ENCODE results near the gene CHAMP1.

The CHAMP1 gene, protein sequence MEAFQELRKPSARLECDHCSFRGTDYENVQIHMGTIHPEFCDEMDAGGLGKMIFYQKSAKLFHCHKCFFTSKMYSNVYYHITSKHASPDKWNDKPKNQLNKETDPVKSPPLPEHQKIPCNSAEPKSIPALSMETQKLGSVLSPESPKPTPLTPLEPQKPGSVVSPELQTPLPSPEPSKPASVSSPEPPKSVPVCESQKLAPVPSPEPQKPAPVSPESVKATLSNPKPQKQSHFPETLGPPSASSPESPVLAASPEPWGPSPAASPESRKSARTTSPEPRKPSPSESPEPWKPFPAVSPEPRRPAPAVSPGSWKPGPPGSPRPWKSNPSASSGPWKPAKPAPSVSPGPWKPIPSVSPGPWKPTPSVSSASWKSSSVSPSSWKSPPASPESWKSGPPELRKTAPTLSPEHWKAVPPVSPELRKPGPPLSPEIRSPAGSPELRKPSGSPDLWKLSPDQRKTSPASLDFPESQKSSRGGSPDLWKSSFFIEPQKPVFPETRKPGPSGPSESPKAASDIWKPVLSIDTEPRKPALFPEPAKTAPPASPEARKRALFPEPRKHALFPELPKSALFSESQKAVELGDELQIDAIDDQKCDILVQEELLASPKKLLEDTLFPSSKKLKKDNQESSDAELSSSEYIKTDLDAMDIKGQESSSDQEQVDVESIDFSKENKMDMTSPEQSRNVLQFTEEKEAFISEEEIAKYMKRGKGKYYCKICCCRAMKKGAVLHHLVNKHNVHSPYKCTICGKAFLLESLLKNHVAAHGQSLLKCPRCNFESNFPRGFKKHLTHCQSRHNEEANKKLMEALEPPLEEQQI

DNA sequence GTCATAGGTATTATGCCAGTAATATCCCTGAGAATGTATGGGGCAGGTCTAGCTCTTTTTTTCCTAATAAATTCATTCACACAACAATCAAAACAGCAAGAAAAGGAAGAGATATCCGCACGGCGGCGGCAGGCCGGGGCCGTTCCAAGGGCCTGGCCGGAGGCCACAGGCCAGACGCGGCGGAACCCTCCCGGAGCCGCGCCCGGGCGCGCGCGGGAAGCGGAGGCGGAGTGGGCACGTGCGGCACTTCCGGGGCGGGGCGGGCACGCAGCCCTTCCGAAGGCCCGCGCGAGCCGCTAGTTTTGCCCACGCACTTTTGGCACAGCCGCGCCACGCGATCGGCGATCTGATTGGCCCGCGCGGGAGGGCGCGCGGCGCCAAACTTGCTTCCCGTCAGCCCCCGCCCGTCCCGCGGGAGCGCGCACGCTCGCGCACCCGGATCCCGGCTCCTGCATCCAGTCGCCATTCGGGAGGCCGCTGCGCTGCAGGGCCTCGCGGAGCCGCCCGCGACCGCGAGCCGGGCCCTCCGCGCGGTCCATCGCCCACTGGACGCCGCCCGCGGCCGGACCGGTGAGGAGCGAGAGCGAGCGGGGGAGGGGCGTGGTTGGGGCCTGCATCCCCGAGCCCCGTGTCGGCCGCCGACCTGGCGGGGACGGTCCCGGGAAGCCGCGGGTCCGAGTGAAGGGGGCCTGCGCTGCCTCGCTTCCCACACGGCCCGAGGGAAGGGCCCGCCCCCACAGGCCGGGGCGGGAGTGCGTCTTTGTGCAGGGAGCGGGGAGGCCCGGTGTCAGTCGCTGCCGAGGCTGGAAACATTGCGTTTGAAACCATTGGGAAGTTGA lies at the start of gene CHAMP1:
CHAMP1 (plus strand) TSS at position 430 of the 839 bp plus-strand sequence. CDS start 9,340 bp downstream, outside the sequence.
- DNase-seq (ENCODE audit: low read depth), result peak; percentile 81

DNA sequence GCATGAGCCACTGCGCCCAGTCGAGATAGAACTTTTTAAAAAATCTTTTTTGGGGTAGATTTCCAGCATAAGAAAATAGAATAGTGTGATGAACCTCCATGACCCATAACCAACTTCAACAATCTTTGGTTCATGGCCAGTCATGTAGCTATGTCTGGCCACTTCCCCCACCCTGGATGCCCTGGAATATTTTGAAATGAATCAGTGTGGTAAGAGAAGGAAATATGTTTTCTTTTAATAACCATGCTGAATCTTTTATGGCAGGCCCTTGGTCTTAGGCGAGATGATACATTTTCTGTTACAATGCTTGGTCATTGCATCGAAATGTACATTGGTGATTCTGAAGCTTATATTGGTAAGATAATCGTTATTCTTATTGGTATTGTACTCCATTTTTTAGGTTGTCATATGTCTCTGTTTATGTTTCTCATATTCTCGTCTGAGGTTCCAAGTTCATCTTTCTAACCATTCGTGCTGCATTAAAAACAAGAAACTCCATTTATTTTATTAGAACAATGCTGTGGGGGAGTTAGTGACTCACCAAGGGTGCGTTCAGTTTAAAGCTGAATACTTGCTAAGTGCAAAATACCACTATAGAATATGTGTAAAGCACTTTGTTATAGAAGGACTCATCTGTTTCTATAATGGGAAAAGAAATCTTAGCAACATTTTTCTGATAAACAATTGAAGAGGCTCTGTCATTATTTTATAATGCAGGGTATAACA lies 49.3 kb upstream of the CHAMP1 start:
- no peak for DNase-seq (ENCODE audit: low read depth)

DNA sequence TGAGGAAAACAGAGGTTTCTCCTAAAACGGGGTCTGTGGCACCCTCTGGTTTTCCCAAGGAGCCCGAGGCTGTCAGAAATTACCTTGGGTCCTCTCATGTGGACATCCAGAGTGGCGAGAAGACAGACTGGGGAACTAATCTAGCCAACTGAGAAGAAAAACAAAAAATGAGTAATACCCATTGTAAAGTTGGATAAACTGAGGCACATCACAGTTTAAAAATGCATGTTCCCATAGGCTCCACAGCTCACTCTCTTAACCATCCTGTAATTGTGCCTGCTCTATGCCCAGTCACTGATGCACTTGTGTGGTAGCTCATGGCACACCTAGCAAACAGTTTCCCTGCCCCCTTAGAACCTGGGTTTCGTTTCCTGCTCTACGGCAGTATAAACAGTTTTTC lies 48.1 kb upstream of the CHAMP1 start:
- DNase-seq (ENCODE audit: low read depth), result no peak

DNA sequence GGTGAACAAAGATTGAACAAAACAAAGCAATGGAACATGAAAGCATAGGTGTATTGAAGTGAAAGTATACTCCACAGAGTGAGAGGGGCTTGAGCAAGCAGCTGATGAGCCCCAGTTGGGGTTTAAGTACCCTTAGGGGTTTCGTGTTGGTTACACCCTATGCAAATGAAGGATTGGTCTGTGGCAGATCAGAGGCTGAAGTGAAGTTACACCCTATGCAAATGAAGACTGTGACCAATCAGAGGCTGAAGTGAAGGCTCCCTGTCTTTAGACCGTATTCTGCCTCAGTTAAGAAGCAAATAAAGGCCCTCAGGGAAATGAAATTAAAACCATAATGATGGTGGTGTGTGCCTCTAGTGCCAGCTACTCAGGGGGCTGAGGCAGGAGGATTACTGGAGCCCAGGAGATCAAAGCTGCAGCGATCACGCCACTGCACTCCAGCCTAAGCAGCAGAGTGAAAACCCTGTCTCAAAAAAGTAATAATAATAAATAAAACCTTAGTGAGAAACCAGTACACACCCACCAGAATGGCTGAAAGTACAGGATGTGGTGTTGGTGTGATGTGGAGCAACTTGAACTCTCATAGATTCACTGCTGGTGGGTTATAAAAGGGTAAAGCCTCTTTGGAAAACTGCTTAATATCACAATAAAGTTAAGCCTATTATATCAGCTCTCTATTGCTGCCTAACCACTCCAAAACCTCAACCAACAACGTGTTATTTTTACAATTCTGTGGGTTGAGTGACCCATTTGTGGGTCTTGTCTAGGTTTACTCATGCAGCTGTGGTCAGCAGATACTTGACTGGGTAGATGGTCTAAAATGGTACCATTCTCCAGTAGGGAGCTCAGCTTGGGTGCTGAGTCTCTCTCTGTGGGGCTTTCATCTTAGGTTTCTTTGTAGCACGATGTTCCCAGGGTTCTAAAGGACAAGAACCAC lies 45.7 kb upstream of the CHAMP1 start:
- no peak for DNase-seq (ENCODE audit: low read depth)

DNA sequence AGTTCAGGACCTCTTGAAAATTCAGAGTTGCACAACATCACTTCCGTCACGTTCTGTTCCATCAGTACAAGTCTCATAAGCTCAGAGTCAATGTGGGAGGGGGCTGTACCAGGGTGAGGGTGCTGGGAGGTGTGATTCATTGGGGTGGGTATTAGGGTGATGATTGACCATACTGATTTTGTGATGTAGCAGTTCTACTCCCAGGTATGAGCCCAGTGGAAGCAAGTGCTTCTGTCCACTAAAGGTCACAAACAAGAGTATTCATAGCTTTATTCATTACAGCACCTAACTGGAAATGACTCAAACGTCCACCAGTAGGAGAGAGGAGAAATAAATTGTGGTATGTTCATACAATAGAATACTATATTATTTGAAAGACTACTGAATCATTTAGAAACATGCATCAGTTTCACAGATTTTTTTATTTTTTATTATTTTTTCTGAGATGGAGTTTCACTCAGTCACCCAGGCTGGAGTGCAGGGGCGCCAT lies 45.0 kb upstream of the CHAMP1 start:
- DNase-seq (ENCODE audit: low read depth), result no peak

DNA sequence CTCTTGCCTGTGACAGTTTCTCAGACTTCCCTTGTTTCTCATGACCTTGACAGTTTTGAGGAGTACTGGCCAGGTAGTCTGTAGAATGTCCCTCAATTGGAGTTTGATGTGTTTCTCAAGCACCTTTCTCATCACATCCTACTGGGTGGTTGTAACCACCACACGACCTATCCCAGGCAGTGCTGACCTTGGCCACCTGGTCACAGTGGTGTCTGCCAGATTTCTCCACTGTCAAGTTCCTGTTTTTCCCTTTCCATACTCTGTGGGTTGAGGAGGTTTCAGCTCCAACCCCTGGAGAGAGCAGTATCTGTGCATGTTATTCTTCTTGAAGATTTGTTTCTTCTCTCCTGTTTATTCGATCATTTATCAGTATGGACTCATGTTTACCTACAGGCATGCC lies 41.3 kb upstream of the CHAMP1 start:
- no peak for DNase-seq (ENCODE audit: low read depth)

DNA sequence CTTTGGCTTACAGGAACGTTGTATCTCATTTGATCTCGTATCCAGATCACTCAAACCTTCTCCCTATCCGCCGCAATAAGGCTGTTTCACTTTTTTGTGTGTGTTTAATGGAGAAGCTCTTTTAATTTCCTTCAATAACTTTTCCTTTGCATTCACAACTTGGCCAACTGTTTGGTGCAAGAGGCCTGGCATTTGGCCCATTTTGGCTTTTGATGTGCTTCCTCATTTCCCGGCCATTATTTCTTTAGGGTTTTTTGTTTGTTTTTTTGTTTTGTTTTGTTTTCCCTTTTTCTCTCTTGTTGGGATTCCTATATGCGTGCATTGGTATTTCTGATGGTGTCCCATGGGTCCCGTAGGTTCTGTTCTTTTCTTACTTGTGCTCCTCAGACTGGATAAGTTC lies 39.0 kb upstream of the CHAMP1 start:
- no peak for DNase-seq (ENCODE audit: low read depth)

DNA sequence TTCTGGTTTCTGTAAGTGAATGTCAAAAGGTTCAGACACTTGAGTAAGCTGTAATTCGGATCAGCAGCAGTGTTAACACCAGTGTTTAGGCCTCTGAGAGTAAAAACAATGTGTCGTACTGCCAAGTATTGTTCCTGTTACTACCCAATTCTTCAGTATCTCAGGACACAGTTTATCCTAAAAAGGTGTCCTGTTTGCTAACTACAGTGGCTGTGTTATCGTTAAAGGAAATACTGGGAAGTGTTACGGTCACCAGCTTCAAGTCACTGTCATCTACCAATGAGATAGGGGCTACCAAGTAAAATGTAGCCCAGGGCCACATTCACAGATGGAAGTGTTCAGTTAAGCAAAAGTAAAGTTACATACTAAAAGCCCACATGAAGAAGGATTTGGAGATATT lies 35.2 kb upstream of the CHAMP1 start:
- DNase-seq (ENCODE audit: low read depth), result no peak

DNA sequence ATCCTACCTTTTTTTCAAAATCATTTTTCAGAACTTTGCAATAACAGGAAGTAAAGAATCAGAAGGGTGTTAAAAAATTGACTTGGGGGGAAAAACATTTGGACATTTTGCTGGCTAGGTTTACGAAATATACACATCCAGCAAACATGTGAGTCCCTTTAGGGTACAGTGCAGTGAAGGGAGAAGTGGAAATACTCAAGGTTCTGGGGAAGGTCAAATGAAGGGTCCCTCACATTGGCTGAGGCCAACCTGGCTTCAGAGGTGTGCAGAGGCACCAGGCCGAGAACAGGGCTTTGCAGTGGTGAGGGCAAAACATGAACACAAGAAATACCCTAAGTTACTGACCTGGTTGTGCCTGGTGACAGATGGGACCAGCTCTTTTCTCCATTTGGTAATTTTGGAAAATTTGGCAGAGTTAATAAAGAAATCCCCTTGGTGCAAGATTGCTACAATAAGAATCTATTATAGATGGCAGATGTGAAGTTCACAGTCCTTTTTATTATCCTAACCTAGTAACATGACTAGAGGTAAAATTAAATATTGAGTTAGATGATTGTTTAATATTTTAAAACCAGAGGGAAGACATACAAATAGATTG lies 34.4 kb upstream of the CHAMP1 start:
- no peak for DNase-seq (ENCODE audit: low read depth)

DNA sequence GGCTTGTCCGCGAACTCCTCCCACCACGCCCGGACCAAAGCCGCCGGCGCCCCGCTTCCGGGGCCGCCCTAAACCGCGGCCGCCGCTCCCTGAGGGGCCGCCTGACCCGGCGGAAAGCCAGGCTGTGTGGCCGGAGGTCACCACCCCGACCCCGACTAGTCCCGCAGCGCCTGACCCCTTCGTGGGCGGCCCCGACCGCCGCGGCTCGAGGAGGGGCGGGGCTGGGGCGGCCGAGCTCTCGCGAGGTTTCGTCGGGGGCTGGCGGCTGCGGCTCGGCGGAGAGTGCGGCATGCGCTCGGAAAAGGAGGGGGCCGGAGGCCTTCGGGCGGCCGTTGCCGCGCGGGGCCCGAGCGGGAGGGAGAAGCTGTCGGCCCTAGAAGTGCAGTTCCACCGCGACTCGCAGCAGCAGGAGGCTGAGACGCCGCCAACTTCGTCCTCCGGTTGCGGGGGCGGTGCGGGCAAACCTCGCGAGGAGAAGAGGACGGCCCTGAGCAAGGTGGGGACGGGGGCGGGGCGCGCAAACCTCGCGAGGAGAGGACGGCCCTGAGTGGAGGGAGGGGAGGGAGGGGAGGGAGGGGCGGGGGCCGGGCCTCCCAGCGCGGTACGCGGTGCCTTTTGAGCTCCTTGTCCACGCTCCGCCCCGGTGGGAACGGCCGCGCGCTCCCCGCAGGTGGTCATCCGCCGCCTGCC lies 32.8 kb upstream of the CHAMP1 start, which contains the start of gene UPF3A:
UPF3A (plus strand) TSS at position 251 of the 690 bp plus-strand sequence; CDS start at position 290, 39 bp downstream.
- DNase-seq (ENCODE audit: low read depth), result peak; percentile 76

DNA sequence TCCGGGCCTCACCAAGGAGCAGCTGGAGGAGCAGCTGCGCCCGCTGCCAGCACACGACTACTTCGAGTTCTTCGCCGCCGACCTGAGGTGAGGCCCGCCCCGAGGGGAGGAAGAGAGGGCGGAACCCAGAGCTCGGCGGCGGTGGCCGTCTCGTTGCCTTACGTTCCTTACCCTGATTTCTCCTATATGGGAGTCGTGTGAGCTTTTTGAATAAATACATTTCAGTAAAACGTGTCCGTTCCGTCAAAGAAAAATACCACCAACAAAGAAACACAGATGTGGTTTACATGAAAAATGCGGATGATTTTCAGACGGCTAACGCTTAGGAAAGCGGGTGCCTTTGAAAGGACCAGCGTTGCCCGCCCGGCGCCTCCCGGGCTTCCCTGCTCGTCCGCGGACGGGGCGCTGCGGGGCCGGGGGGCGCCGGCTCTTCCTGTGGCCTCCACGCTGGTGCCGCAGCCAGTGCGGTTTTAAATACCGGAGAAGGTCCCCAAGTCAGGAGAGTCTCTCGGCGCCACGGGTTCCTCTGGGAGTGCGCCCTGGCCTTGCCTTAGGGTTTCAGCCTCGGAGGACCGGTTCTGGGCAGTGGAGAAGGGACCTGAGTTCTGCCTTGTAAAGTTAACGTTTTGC lies 32.1 kb upstream of the CHAMP1 start:
- peak; percentile 11 for DNase-seq (ENCODE audit: low read depth)

DNA sequence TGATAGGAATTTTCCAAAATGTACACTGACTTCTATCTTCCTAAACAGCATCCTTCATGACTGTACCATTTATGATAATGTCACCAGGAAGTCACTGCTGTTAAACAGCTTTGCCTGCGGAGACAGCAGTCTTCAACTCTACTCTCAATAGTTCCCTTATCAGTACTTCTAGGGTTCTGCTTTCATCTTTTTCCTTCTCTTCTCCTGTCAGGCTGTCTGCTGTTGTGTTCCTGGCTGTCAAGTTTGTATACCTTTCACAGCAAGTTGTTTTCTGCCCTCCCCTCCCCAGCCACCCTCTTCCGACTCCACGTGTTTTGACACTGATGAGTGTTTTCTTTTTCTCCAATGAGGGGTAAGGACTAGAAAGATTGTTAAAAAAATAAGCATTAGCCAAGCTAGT lies 30.7 kb upstream of the CHAMP1 start:
- no peak for DNase-seq (ENCODE audit: low read depth)

DNA sequence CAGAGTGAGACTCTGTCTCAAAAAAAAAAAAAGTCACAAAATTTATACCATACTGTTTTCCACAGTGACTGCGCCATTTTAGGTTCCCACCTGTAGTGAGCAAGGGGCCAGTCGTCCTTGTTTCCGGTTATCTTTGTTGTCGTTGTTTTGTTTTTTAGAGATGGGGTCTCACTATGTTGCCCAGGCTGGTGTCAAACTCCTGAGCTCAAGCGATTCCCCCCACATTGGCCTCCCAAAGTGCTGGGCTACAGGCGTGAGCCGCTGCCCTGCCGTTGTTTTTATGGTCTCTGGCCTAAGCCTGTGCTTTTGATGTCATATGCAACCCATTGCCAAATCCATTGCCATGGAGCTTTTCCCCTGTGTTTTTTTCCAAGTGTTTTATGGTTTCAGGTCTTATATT lies 29.6 kb upstream of the CHAMP1 start:
- no peak for DNase-seq (ENCODE audit: low read depth)

DNA sequence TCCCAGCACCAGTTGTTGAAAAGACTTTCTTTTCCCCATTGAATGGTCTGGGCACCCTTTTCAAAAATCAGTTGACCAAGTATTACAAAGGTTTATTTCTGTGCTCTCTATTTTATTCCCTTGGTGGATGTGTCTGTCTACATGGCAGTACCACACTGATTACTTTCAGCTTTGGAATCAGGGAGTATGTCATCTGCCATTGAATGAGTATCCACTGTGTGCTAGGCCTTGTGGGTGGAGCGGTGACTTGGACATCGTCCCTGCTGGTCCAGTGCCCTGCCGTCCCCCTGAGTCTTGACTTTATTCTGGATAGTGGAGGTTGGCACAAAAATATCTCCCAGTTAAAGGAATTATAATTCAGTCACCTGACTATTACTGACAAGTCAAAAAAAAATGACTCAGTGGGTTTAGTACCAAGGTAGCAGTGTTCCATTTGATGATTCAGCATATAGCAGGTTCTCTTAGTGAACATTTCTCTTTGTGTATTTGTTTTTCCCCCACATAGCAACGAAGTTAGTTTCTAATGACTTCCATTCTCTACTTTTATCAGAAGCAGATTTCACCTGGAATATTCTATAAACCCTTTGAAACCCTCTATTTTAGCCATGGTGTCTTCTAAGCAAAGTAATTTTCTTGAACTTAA lies 29.0 kb upstream of the CHAMP1 start:
- no peak for DNase-seq (ENCODE audit: low read depth)

DNA sequence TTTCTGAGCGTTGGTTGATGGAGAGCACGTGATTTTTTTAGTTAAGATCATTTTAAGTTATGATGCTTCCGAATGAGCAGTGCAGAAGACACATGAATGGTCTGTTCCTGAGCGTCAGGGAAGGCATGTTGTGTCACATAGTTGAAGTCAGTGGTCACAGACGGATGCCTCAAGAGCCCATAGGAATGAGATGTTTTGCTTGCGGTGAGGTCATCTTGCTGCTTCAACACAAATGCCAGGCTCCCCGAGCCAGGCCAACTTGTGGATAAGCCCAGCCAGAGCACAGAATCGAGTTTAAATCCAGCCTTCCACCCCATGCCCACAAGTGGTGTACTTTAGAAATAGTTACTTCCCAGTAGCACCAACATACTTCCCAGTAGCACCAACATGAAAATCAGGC lies 27.5 kb upstream of the CHAMP1 start:
- DNase-seq (ENCODE audit: low read depth), result no peak

DNA sequence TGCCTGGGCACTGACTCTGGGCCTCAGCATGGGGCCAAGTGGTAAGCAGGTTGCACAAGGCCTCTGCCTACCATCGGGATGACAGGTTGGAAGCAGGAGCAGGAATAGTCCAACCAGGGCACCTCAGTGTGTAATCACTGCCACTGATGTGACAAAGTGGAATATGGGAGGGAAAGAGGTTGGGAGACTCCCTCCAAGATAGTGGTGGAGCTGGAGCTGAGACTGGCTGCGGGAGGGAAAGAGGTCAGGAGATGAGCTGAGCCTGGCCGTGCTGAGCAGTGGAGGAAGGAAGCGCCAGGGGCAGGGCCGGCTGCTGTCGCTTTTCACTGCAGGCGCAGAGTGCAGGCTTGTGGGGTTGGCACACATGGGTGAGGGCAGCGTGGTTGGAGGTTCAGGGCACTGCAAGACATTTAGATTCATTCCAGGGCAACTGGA lies 26.1 kb upstream of the CHAMP1 start:
- DNase-seq (ENCODE audit: low read depth), result no peak

DNA sequence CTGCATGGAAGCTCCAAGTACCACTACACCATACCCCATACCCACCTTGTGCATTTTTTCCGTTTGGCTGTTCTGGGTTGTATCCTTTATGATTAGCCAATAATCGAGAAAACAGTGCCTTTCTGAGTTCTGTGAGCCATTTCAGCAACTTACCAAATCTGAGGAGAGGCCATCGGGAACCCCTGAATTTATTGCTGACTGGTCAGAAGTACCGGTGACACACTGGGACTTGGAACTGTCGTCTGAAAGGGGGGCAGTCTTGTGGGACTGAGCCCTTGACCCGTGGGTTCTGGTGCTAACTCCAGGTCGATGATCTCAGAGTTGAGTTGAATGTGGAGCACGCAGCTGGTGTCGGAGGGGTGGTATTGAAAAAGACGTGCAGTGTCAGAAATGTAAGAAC lies 17.9 kb upstream of the CHAMP1 start:
- DNase-seq (ENCODE audit: low read depth), result no peak

DNA sequence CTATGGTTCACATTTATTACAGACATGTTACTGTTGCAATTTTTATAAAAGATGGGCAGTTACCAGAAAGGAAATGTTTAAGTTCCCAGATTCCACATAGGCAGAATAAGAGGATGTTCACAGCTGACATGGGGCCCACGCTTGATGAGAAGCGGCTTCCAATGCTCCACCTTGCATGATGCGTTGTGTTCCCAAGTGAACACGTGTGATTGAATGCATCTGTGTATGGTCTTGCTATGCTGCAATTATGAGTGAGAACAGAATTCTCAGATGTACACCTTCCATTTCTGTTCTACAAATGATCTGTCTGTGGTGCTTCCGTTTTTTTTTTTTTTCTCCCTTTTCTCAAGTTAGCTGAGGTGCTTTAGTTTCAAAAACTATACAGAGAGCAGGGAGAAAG lies 17.4 kb upstream of the CHAMP1 start:
- no peak for DNase-seq (ENCODE audit: low read depth)
